CD14-positive monocyte (primary cell): ENCODE data around the gene RPGRIP1L. TPM values are rescaled to one million over a fixed set of nuclear protein-coding genes. Genes with fewer than 3 reads are reported as not detected.

Experiments
- DNase-seq, 3 donors: peaks; one replicate each; pipeline ENCODE4 v3.0.0-alpha.2; 2011 to 2022
- H2AFZ ChIP-seq: 2 replicates; pipeline ENCODE4 v1.6.0; 2012; ENCODE audit warnings: mild to moderate bottlenecking, low read depth, low read length, inconsistent platforms; ENCODE audit not compliant: insufficient read depth, poor library complexity, severe bottlenecking
- H3K27ac ChIP-seq, 2 donors: 1 replicate in 1 of 2; 2 replicates in 1 of 2; pipeline ENCODE4 v1.5.1; 2012 to 2013; ENCODE audit warnings: low read length in 2 of 2, control low read depth in 1 of 2, inconsistent platforms in 1 of 2, low read depth in 1 of 2, mild to moderate bottlenecking in 1 of 2
- H3K27me3 ChIP-seq, 2 donors: one replicate each; pipeline versions ENCODE4 v1.6.0 to v1.6.1; 2011 to 2013; ENCODE audit warnings: low read length in 2 of 2; ENCODE audit not compliant: control insufficient read depth in 2 of 2, insufficient read depth in 2 of 2
- H3K36me3 ChIP-seq, 2 donors: replicated peaks in 1 of 2; 1 replicate in 1 of 2; 2 replicates in 1 of 2; pipeline versions ENCODE4 v1.5.1 to v1.6.1; 2012 to 2013; ENCODE audit warnings: low read length in 2 of 2, control low read depth in 1 of 2, inconsistent platforms in 1 of 2, mild to moderate bottlenecking in 1 of 2; ENCODE audit not compliant: insufficient read depth in 2 of 2, control insufficient read depth in 1 of 2
- H3K4me1 ChIP-seq, 2 donors: 1 replicate in 1 of 2; 2 replicates in 1 of 2; pipeline versions ENCODE4 v1.5.1 to v1.6.1; 2012 to 2013; ENCODE audit warnings: low read length in 2 of 2, control low read depth in 1 of 2, inconsistent platforms in 1 of 2, mild to moderate bottlenecking in 1 of 2, moderate library complexity in 1 of 2; ENCODE audit not compliant: insufficient read depth in 2 of 2, control insufficient read depth in 1 of 2
- H3K4me2 ChIP-seq: replicated peaks from 2 replicates; pipeline ENCODE3; 2012; ENCODE audit warnings: low read length, moderate library complexity, mild to moderate bottlenecking; ENCODE audit not compliant: poor library complexity, severe bottlenecking; ENCODE audit errors: extremely low read depth
- H3K4me3 ChIP-seq, 3 experiments: fragments of 200-600 bp in 1 of 3; sonication (generic) in 1 of 3; replicated peaks in 1 of 3; 1 replicate in 2 of 3; 2 replicates in 1 of 3; pipeline ENCODE4 v1.5.1; 2011 to 2013; ENCODE audit warnings: low read length in 3 of 3, mild to moderate bottlenecking in 3 of 3, control low read depth in 2 of 3, low read depth in 2 of 3, inconsistent platforms in 1 of 3, moderate library complexity in 1 of 3
- H3K79me2 ChIP-seq: 2 replicates; pipeline ENCODE4 v1.6.0; 2012; ENCODE audit warnings: mild to moderate bottlenecking, control low read depth, inconsistent platforms, low read length, moderate library complexity; ENCODE audit not compliant: insufficient read depth
- H3K9ac ChIP-seq: 2 replicates; pipeline ENCODE4 v1.6.0; 2017; ENCODE audit warnings: low read length, mild to moderate bottlenecking; ENCODE audit not compliant: insufficient read depth, poor library complexity, severe bottlenecking
- H3K9me3 ChIP-seq, 2 donors: replicated peaks in 1 of 2; 1 replicate in 1 of 2; 2 replicates in 1 of 2; pipeline versions ENCODE4 v1.5.1 to v1.6.1; 2012 to 2013; ENCODE audit warnings: low read length in 2 of 2, control low read depth in 1 of 2; ENCODE audit not compliant: control insufficient read depth in 1 of 2, insufficient read depth in 1 of 2
- H4K20me1 ChIP-seq: 2 replicates; pipeline ENCODE4 v1.6.0; 2012; ENCODE audit warnings: mild to moderate bottlenecking, low read length, control low read depth, moderate library complexity; ENCODE audit not compliant: insufficient read depth
- H3K27ac Mint-ChIP-seq, 7 donors: one replicate each; pipeline ENCODE4 v1.8.0; 2020; ENCODE audit warnings: mild to moderate bottlenecking in 7 of 7, mixed read lengths in 7 of 7, moderate library complexity in 6 of 7, inconsistent platforms in 2 of 7
- H3K27me3 Mint-ChIP-seq, 3 donors: one replicate each; pipeline ENCODE4 v1.8.0; 2021 to 2022; ENCODE audit warnings: low read depth in 3 of 3, mild to moderate bottlenecking in 3 of 3, mixed read lengths in 3 of 3, moderate library complexity in 3 of 3, inconsistent platforms in 1 of 3
- H3K36me3 Mint-ChIP-seq, 2 donors: one replicate each; pipeline ENCODE4 v1.8.0; 2020; ENCODE audit warnings: mixed read lengths in 2 of 2, inconsistent platforms in 1 of 2, mild to moderate bottlenecking in 1 of 2
- H3K4me1 Mint-ChIP-seq: one replicate; pipeline ENCODE4 v1.8.0; 2020; ENCODE audit warnings: mild to moderate bottlenecking, mixed read lengths
- H3K4me3 Mint-ChIP-seq, 2 donors: one replicate each; pipeline ENCODE4 v1.8.0; 2020; ENCODE audit warnings: mild to moderate bottlenecking in 2 of 2, mixed read lengths in 2 of 2, moderate library complexity in 1 of 2
- H3K9me3 Mint-ChIP-seq, 7 donors: one replicate each; pipeline ENCODE4 v1.8.0; 2020 to 2022; ENCODE audit warnings: mixed read lengths in 7 of 7, mild to moderate bottlenecking in 6 of 7, moderate library complexity in 6 of 7, inconsistent platforms in 2 of 7
- CTCF ChIP-seq: fragments of 200-600 bp; IDR thresholded peaks from one replicate; pipeline ENCODE4 v1.8.0; 2022; ENCODE audit warnings: antibody characterized with exemption, mild to moderate bottlenecking
- WGBS: methylation state at CpG from one replicate; pipeline ENCODE4 v1.1.5; 2013; ENCODE audit warnings: missing lambda C conversion rate; ENCODE audit not compliant: insufficient coverage; 5-methylcytosine and 5-hydroxymethylcytosine counted together
- intact Hi-C, 2 donors: fragments of 100-400 bp; cut with micrococcal nuclease; formaldehyde crosslinking; loops; one replicate each; pipeline versions ENCODE4 v1.15.0 to v1.15.1; 2023
- polyA plus RNA-seq, 3 donors: library from polyadenylated mRNA; depleted of rRNA in 1 of 3; unstranded in 2 of 3; stranded (reverse) in 1 of 3; fragments of 300-500 nt in 2 of 3; fragments of >200 nt in 1 of 3; fragmentation: Illumina TruSeq in 2 of 3; gene quantifications; 1 replicate in 2 of 3; 2 replicates in 1 of 3; pipeline ENCODE4 v1.2.3, GENCODE V29; 2012 to 2021

Gene RPGRIP1L
- polyA plus RNA-seq, 3 donors, result 0.11 to 0.18 TPM; not detected in 1

- peaks cover 0 to 2% (median 1%) of the 10 kb centered on the region in 3 donors for H3K27me3 Mint-ChIP-seq
- H3K4me1 ChIP-seq, result no peaks in the 10 kb centered on the region
Measured at GRCh38 chr16:53678756-53679343, 24.8 kb downstream of the RPGRIP1L start.

GRCh38 chr16:53678155-53678554 lies 25.5 kb downstream of the RPGRIP1L start:
- no peaks in the 10 kb centered on the region for H3K4me1 ChIP-seq
- H3K36me3 Mint-ChIP-seq, result no peaks in the 10 kb centered on the region
- no peaks in the 10 kb centered on the region for H3K79me2 ChIP-seq
- TF ChIP-seq CTCF, result no peak
- H3K9ac ChIP-seq, result no peak overlapping the region
- DNase-seq, result no peak
- no peak overlapping the region for H3K4me3 ChIP-seq
- H3K4me2 ChIP-seq, result no peak overlapping the region
- WGBS, result no CpG with 5 or more reads among the region's 1 CpG
- H2AFZ ChIP-seq, result no peak overlapping the region
- no peak overlapping the region for H3K4me3 Mint-ChIP-seq
- H3K27me3 Mint-ChIP-seq, result peaks cover 0 to 2% (median 1%) of the 10 kb centered on the region in 3 donors
- no peaks in the 10 kb centered on the region for H3K27me3 ChIP-seq
- no peaks in the 10 kb centered on the region for H3K36me3 ChIP-seq
- H4K20me1 ChIP-seq, result no peaks in the 10 kb centered on the region
- no peaks in the 10 kb centered on the region for H3K9me3 ChIP-seq
- intact Hi-C loops, result no loop called here
- no peak overlapping the region for H3K27ac ChIP-seq
- H3K9me3 Mint-ChIP-seq, result no peaks in the 10 kb centered on the region
- H3K4me1 Mint-ChIP-seq, result no peaks in the 10 kb centered on the region
- no peak overlapping the region for H3K27ac Mint-ChIP-seq

More at GRCh38 chr16:53678756-53679343, 24.8 kb downstream of the RPGRIP1L start:
- no peak overlapping the region for H3K27ac Mint-ChIP-seq
- Histone ChIP-seq H3K4me2 (no peak overlapping the region), H4K20me1 (no peaks in the 10 kb centered on the region), H3K79me2 (no peaks in the 10 kb centered on the region), H3K36me3 (no peaks in the 10 kb centered on the region), H3K9me3 (no peaks in the 10 kb centered on the region), H3K4me3 (no peak overlapping the region), H2AFZ (no peak overlapping the region), H3K27ac (no peak overlapping the region), H3K27me3 (no peaks in the 10 kb centered on the region), H3K9ac (no peak overlapping the region)
- H3K36me3 Mint-ChIP-seq, result no peaks in the 10 kb centered on the region
- no peak for TF ChIP-seq CTCF
- H3K4me3 Mint-ChIP-seq, result no peak overlapping the region
- intact Hi-C loops, result no loop called here
- DNase-seq, result no peak
- peaks cover 0 to 1% (median 0%) of the 10 kb centered on the region in 7 donors for H3K9me3 Mint-ChIP-seq
- no peaks in the 10 kb centered on the region for H3K4me1 Mint-ChIP-seq
